Skeletal muscle tissue (tissue), 4 donors: ENCODE measurements around the gene IFNGR2. TPM values are rescaled to one million over a fixed set of nuclear protein-coding genes. Genes with fewer than 3 reads are reported as not detected.
A peak's percentile ranks its signal among the peaks of the same experiment; 100 is the strongest.

ENCODE experiments used
- H3K27ac ChIP-seq: one replicate; pipeline ENCODE4 v1.7.0; 2013; ENCODE audit warnings: mild to moderate bottlenecking, low read depth, low read length, inconsistent platforms
- H3K27me3 ChIP-seq, 3 donors: one replicate each; pipeline ENCODE4 v1.7.0; 2013; ENCODE audit warnings: low read length in 3 of 3; ENCODE audit not compliant: control insufficient read depth in 3 of 3, insufficient read depth in 3 of 3
- H3K36me3 ChIP-seq, 3 donors: one replicate each; pipeline ENCODE4 v1.7.0; 2013; ENCODE audit warnings: low read length in 3 of 3; ENCODE audit not compliant: control insufficient read depth in 3 of 3, insufficient read depth in 3 of 3
- H3K4me1 ChIP-seq, 3 donors: one replicate each; pipeline ENCODE4 v1.7.0; 2013; ENCODE audit warnings: low read length in 3 of 3, mild to moderate bottlenecking in 3 of 3; ENCODE audit not compliant: control insufficient read depth in 3 of 3, insufficient read depth in 3 of 3
- H3K4me3 ChIP-seq, 3 donors: one replicate each; pipeline ENCODE4 v1.7.0; 2013; ENCODE audit warnings: low read length in 3 of 3
- H3K9ac ChIP-seq, 3 donors: one replicate each; pipeline ENCODE4 v1.7.0; 2013; ENCODE audit warnings: low read length in 3 of 3, mild to moderate bottlenecking in 3 of 3, moderate library complexity in 2 of 3, low read depth in 1 of 3
- H3K9me3 ChIP-seq, 3 donors: one replicate each; pipeline ENCODE4 v1.7.0; 2013; ENCODE audit warnings: low read length in 3 of 3; ENCODE audit not compliant: control insufficient read depth in 3 of 3
- total RNA-seq: library from RNA; depleted of rRNA; stranded (reverse); fragments of >200 nt; gene quantifications from one replicate; pipeline ENCODE4 v1.2.3, GENCODE V29; 2014
- donor health status: Osteomylitis.

IFNGR2 gene
- total RNA-seq, 1 donor from 2014 or later = 43.8 TPM

- no peak overlapping the region for H3K4me3 ChIP-seq
- no peak overlapping the region for H3K9ac ChIP-seq
- no peaks in the 10 kb centered on the region for H3K9me3 ChIP-seq
- peaks cover 0 to 15% (median 9%) of the 10 kb centered on the region in 3 donors for H3K4me1 ChIP-seq
- H3K27me3 ChIP-seq = no peaks in the 10 kb centered on the region
- peaks cover 39 to 62% (median 45%) of the 10 kb centered on the region in 3 donors for H3K36me3 ChIP-seq
- no peak overlapping the region for H3K27ac ChIP-seq
Observed at GRCh38 chr21:33430858-33431257, 27.6 kb downstream of the IFNGR2 start.

- peaks cover 42 to 64% (median 51%) of the 10 kb centered on the region in 3 donors for H3K36me3 ChIP-seq
- H3K27ac ChIP-seq = no peak overlapping the region
Observed at GRCh38 chr21:33432496-33432895, 29.3 kb downstream of the IFNGR2 start.

GRCh38 chr21:33433001-33433400 is 29.8 kb downstream of the IFNGR2 start:
- no peak overlapping the region for H3K4me3 ChIP-seq
- peaks cover 44 to 66% (median 56%) of the 10 kb centered on the region in 3 donors for H3K36me3 ChIP-seq
- peaks cover 0 to 15% (median 9%) of the 10 kb centered on the region in 3 donors for H3K4me1 ChIP-seq
- no peaks in the 10 kb centered on the region for H3K9me3 ChIP-seq
- H3K27me3 ChIP-seq = no peaks in the 10 kb centered on the region
- no peak overlapping the region for H3K9ac ChIP-seq
- H3K27ac ChIP-seq = no peak overlapping the region

More at GRCh38 chr21:33432496-33432895, 29.3 kb downstream of the IFNGR2 start:
- no peaks in the 10 kb centered on the region for H3K9me3 ChIP-seq
- no peak overlapping the region for H3K9ac ChIP-seq
- peaks cover 0 to 15% (median 9%) of the 10 kb centered on the region in 3 donors for H3K4me1 ChIP-seq
- no peak overlapping the region for H3K4me3 ChIP-seq
- H3K27me3 ChIP-seq = no peaks in the 10 kb centered on the region

- no peak overlapping the region for H3K27ac ChIP-seq
- peaks cover 45 to 67% (median 60%) of the 10 kb centered on the region in 3 donors for H3K36me3 ChIP-seq
- no peak overlapping the region for H3K9ac ChIP-seq
Observed at GRCh38 chr21:33433425-33434114, 30.4 kb downstream of the IFNGR2 start.

GRCh38 chr21:33434770-33435360 is 31.7 kb downstream of the IFNGR2 start:
- H3K27ac ChIP-seq = peak overlapping the region; percentile 65
- no peaks in the 10 kb centered on the region for H3K9me3 ChIP-seq
- H3K4me3 ChIP-seq = no peak overlapping the region
- peak overlapping the region in 1 of 3 donors; percentile 47 for H3K9ac ChIP-seq
- peaks cover 0 to 15% (median 9%) of the 10 kb centered on the region in 3 donors for H3K4me1 ChIP-seq
- no peaks in the 10 kb centered on the region for H3K27me3 ChIP-seq
- H3K36me3 ChIP-seq = peaks cover 38 to 59% (median 55%) of the 10 kb centered on the region in 3 donors

More at GRCh38 chr21:33433425-33434114, 30.4 kb downstream of the IFNGR2 start:
- H3K27me3 ChIP-seq = no peaks in the 10 kb centered on the region
- H3K4me3 ChIP-seq = no peak overlapping the region
- peaks cover 0 to 15% (median 9%) of the 10 kb centered on the region in 3 donors for H3K4me1 ChIP-seq
- no peaks in the 10 kb centered on the region for H3K9me3 ChIP-seq

GRCh38 chr21:33437140-33437539 is 33.9 kb downstream of the IFNGR2 start:
- H3K9ac ChIP-seq = no peak overlapping the region
- peaks cover 31 to 42% (median 38%) of the 10 kb centered on the region in 3 donors for H3K36me3 ChIP-seq
- H3K4me1 ChIP-seq = peaks cover 0 to 15% (median 9%) of the 10 kb centered on the region in 3 donors
- no peak overlapping the region for H3K4me3 ChIP-seq
- H3K27me3 ChIP-seq = no peaks in the 10 kb centered on the region
- no peak overlapping the region for H3K27ac ChIP-seq
- H3K9me3 ChIP-seq = no peaks in the 10 kb centered on the region

GRCh38 chr21:33441489-33442477 is 38.6 kb downstream of the IFNGR2 start:
- H3K4me1 ChIP-seq = peaks cover 0 to 4% (median 0%) of the 10 kb centered on the region in 3 donors
- peaks cover 14 to 23% (median 14%) of the 10 kb centered on the region in 3 donors for H3K36me3 ChIP-seq
- no peaks in the 10 kb centered on the region for H3K9me3 ChIP-seq
- H3K27ac ChIP-seq = no peak overlapping the region
- no peak overlapping the region for H3K4me3 ChIP-seq
- H3K9ac ChIP-seq = no peak overlapping the region
- no peaks in the 10 kb centered on the region for H3K27me3 ChIP-seq

GRCh38 chr21:33443194-33443593 is 40.0 kb downstream of the IFNGR2 start:
- H3K36me3 ChIP-seq = peaks cover 3 to 16% (median 6%) of the 10 kb centered on the region in 3 donors
- H3K4me3 ChIP-seq = no peak overlapping the region
- H3K27me3 ChIP-seq = no peaks in the 10 kb centered on the region
- no peak overlapping the region for H3K9ac ChIP-seq
- H3K9me3 ChIP-seq = no peaks in the 10 kb centered on the region
- H3K27ac ChIP-seq = no peak overlapping the region
- H3K4me1 ChIP-seq = peaks cover 0 to 4% (median 0%) of the 10 kb centered on the region in 3 donors

GRCh38 chr21:33444499-33444898 is 41.3 kb downstream of the IFNGR2 start:
- Histone ChIP-seq H3K9me3 (no peaks in the 10 kb centered on the region), H3K27me3 (no peaks in the 10 kb centered on the region), H3K4me3 (no peak overlapping the region), H3K27ac (no peak overlapping the region), H3K4me1 (peaks cover 0 to 4% (median 0%) of the 10 kb centered on the region in 3 donors), H3K36me3 (peaks cover 0 to 8% (median 5%) of the 10 kb centered on the region in 3 donors), H3K9ac (no peak overlapping the region)
